Left forelimb (tissue), 1 donor: ENCODE data around the gene HLA-DOB.
A peak's percentile ranks its signal among the peaks of the same experiment; 100 is the strongest.

Source experiments
- DNase-seq: peaks from one replicate; pipeline ENCODE4 v3.0.0-alpha.2; 2018; ENCODE audit warnings: low spot score

The HLA-DOB gene

GRCh38 chr6:32843331-32843978 is 26.7 kb upstream of the HLA-DOB start:
- DNase-seq: no peak

- no peak for DNase-seq
Observed at GRCh38 chr6:32842690-32843089, 25.9 kb upstream of the HLA-DOB start.

DNA sequence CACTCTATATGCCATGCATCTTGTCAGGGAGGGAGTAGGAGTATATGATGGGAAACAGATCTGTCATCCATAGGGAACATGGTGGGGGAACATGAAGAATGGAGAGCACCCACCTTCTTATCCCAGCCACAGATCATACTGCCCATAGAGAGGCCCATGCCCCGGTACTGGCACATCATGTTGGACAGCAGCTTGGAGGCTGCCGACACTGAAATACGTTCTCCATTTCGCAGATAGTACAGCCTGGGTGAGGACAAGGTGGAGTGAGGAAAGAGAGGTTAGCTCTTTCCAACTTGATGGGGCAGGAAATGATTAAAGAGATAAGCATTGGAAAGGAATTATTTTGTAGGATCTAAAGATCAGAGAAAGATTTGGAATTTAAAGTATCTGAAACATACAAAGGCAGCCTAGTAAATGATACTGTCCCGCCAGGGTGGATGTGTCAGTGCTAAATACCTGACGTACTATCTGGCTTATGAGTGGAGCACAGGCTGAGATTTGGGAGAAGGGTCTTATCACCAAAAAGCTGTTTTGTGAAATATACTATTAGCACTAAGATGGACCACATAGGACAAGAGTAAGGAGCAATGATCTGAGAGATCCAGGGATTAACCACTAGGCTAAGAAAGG is 25.3 kb upstream of the HLA-DOB start:
- DNase-seq: no peak

DNA sequence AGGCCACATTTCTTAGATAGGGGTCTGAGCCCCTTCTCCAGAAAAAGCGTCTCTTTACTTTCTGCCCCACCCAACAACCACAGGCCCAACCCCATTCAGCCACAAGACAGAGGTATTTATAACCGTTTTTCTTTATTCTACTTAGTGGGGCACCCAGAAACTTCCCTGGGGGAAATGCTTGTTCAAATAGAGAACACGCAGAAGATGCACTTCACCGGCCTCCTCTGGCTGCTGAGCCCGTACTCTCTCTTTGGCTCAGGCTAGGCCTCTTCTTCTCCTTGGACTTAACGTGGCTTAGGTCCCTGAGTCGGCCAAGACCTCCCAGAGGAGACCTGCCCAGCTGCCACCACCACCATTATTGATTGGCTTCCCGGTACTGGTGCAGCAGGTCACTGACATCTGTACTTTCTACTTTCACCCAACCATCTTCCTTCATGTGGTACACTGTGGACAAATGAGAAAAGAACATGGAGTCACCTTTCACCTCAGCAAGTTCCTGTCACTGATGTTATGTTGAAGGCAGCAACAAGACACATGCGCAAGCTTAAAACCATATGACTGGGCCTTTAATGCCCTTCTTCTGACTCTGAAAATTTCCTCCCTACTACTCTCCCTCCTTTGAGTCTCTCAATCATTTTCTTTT is 23.9 kb upstream of the HLA-DOB start:
- no peak for DNase-seq

DNA sequence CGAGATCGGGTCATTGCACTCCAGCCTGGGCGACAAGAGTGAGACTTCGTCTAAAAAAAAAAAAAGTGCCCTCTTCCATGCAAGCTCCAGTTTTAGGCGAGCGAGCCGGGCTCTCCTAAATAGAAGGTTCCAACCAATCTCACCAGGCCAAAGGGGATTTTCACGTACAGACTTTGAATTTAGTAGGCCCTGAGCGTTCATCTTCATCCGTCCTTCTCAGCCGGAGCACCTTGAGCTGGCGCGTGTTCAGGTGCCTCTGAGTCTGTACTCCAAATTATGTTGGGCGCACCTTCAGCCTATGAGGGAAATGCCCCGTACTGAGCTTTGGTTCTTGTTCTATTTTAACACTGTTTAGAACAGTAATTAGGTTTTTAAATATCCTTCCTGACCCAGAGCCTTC is 22.6 kb upstream of the HLA-DOB start:
- no peak for DNase-seq

DNA sequence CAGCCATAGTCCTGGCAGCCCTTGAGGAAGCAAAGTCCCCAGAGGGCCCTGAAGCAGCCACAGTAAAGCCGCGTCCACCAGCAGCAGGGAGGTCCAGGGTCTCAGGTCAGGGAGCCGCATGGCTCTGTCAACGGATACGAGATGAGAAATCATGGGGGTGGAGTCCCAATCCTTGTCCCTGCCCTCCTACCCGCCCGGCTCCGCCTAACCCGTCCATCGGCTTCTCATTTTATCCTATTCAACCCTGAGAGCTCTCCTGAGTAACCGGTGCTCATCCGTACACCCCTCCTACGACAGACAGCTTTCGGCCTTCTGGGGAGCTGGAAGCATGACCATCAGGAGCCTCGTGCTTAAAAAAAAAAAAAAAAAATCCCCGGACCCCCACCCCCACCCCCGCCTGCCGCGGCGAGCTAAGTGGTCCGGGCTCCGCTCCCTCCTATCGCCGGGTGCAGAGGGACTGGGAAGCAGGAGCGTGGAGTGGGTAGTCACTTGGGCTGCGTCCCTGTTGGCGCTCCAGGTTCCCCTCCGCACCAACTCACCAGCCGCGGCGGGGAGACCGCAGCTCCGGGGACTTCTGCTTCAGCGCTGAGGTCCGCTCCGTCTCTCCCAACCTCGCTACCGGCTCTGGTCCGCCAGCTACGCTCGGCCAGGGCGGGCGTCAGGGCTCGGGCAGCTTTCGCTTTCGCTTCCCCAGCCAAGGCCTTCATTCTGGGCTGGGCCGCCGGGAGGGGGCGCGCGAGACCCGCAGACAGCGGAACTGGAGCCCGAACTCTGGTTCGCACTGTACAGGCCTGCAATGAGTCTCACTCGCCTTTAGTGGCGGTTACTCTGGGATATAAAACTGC is 21.5 kb upstream of the HLA-DOB start, which contains the start of gene TAP2:
Gene TAP2 (minus strand): TSS at position 626 of the 845 bp plus-strand sequence. CDS start 506 bp downstream, at position 120.
- peak; percentile 98 for DNase-seq

DNA sequence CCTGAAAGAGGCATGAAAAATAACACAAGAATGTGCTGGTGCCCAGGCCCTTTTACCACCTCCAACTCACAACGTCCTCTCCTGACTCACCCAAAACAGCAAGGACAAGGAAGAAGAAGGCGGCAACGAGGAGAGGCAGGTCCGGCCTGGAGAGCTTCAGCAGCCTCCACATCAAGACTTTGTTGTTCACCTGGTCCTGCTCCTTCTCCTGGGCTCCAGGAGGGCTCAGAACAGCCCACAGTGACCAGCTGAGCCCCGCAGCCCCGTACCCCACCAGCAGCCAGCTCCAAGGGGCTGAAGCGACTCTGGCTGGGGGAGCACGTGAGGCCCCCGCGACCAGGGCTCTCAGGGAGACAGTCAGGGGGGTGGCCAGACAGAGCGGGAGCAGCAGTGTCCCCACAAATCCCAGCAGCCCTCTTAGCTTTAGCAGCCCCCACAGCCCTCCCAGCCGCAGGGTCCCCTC is 20.9 kb upstream of the HLA-DOB start:
- no peak for DNase-seq

DNA sequence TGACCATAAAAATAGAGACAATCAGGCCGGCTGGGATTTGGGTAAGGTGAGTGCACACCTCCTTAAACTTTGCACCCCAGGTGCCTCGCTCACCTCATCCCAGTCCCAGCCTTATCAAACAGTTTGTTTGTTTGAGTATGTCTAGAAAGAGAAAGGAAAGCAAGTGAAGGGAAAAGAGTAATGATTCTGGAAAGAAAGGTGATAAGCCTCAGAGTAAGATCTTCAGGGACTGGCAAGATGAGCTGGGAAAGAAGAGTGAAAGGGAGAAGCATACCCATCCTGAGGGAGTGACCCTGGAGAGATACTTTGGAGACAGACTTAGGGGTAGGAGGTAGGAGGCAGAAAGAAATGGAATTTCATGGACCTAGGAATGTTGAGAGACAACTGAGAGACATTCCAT is 20.1 kb upstream of the HLA-DOB start:
- no peak for DNase-seq

DNA sequence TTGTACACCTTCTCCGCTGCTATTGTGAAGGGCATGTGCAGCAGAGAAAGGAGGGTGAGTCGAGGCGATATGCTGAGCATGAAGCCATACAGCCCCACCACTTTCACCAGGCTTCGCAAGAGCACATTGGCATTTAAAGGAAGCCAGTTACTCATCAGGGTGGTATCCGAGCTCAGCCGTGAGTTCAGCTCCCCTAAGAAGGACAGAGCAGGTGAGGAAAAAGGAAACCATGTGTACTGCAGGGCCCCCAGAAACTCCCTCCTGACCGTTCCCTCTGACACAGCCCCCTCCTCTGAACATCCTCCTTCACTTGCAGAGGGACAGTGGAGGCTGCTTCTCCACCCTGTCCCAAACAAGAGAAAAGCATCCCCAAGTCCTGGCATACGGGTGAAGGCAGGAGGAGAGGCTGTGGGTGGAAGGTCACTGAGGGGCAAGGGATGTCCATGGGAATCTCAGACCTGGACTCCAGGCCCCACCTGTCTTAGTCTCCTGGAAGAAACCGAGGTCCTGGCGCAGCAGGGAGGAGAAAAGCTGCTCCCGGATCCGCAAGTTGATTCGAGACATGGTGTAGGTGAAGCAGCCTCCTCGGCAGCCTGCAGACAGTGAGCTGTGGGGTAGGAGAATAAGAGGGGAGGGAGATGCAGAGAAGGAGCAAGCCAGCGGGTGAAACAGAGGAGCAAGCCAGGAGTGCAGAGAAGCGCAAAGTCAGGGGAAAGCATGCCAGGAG is 18.5 kb upstream of the HLA-DOB start:
- DNase-seq: no peak

GRCh38 chr6:32833664-32834063 is 16.9 kb upstream of the HLA-DOB start:
- DNase-seq: no peak

DNA sequence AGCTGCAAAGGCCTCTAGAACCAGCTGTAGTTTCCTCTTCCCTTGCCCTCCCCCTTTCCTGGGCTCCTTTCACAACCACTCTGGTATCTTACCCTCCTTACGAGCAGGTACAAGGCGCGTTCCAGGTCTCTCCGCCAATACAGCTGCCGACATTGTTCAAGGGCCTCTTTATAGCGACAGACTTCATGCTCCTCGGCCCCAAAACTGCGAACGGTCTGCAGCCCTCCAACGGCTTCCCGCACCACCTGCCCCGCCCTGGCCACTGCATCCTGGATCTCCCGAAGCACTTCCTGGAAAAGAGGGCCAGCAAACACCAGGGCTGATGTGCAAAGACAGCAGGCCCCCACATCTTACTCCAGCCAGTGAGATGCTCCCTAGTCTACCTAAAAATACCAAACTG is 15.7 kb upstream of the HLA-DOB start:
- no peak for DNase-seq

GRCh38 chr6:32830936-32831335 is 14.1 kb upstream of the HLA-DOB start:
- no peak for DNase-seq

- DNase-seq: no peak
Observed at GRCh38 chr6:32830017-32830416, 13.2 kb upstream of the HLA-DOB start.

DNA sequence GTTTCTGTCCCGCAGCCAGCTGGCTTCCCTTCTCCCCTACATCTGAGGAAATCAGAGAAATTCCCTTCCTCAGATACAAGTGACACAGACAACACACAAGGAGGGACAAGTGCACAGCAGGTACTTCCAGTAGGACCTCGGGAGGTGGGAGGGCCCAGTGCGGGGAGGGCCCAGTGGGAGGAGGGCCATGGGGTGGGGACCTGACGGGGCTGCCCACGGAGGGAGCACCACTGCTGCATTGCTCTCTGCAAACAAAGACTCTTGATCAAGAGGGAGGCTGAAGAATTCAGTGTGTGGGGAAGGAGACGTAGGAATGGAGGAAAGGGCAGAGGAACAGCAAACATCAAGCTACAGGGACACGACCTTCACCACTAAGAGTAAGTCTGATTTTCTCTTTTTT is 12.7 kb upstream of the HLA-DOB start:
- DNase-seq: no peak

DNA sequence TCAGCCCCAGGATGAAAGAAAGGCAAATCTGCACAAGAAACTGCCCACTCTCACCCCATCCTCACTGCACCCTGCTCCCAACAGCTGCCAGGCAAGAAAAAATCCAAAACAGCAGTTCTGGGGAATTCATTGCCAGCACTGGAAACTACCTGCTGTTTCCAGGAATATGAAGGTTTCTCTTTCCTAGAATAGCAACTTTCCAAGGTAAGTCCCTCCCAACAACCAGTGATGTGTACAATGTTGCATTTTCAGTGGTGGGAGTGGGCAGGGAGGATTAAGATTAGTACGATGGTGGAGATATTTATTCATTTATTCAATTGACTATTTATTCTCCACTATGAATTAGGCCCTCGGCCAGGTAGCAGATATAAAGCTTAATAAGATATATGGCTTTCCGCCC is 10.2 kb upstream of the HLA-DOB start:
- DNase-seq: no peak

DNA sequence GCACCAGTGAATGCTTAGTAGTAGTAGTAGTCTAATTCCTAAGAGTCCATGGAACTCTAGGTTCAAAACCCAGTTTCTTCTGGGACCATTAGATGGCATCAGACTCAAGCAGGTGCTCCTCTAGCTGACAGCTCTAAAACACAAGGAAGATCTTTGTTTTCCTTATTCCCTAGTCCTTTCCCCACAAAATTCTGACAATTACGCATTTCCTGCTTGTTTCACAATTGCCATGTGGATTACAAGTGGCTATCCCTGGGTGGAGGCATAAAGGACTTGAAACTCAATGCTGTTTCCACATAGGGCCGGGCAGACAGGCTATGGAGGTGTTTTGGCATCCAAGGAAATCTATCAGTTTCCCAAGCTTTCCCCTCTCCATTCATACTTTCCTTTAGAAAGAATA is 9.2 kb upstream of the HLA-DOB start:
- DNase-seq: no peak

DNA sequence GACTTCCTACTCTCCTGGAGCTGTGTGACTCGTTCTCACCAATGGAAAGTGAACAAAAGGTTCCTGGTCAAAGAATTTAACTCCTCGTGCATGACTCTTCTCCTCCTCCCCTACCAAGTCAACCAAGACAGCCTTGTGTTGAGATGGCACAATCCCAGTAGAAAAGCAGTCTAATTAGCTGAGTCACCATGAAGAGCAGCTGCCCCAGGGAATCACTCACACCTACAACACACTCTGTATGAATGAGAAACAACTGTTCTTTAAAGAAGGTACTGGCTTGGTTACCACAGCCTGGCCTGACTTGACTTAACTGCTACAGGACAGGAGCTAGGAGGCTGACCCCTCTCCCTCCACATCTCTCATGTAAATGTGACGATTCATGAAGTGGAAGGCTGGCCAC is 2.9 kb upstream of the HLA-DOB start:
- DNase-seq: no peak

GRCh38 chr6:32818867-32819266 is 2.1 kb upstream of the HLA-DOB start:
- no peak for DNase-seq

DNA sequence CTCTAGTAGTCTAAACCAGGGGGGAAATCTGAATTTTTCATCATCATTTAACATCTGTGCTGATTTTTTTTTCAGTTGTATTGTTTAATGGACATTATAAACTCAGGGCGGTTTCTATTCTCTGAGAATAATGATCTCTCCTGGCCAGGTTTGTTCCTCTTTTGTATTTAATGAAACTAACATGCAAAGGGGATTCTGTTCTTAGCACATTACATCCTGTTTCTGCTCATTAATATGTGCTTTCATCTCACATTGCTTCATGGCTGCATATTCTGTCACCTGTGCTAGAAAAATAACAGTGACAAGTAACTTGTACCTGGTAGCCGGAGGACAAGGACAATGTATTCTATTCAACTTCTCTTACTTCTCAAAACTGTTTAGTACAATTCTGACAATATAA is 806 bp downstream of the HLA-DOB start:
- DNase-seq: no peak

GRCh38 chr6:32815115-32815514 is 1.7 kb downstream of the HLA-DOB start:
- DNase-seq: no peak

- no peak for DNase-seq
Observed at GRCh38 chr6:32814145-32814544, 2.7 kb downstream of the HLA-DOB start.

- no peak for DNase-seq
Observed at GRCh38 chr6:32809171-32809570, 7.6 kb downstream of the HLA-DOB start.
